Neural cell (in vitro differentiated cells): ENCODE data around the gene TSPAN31. TPM values are rescaled to one million over a fixed set of nuclear protein-coding genes. Genes with fewer than 3 reads are reported as not detected.

Experiments used
- H2AFZ ChIP-seq: fragments of 200-600, 300-800 bp; sonication (generic), shearing (Covaris generic); 2 replicates; pipeline ENCODE4 v1.6.0; 2014; ENCODE audit warnings: low read depth, mild to moderate bottlenecking, antibody characterized with exemption, low read length, moderate library complexity
- H3F3A ChIP-seq: fragments of 200-600 bp; shearing (Covaris generic); 2 replicates; pipeline ENCODE4 v1.6.1; 2016; ENCODE audit warnings: mild to moderate bottlenecking, moderate library complexity, mixed read lengths, antibody characterized with exemption, low read length; ENCODE audit not compliant: insufficient read depth, poor library complexity, severe bottlenecking
- H3K27ac ChIP-seq: fragments of 200-600, 300-800 bp; sonication (generic), shearing (Covaris generic); 2 replicates; pipeline ENCODE4 v1.5.1; 2014; ENCODE audit warnings: mild to moderate bottlenecking, low read length, moderate library complexity
- H3K27me3 ChIP-seq: fragments of 300-800, 200-600 bp; sonication (generic), shearing (Covaris generic); 2 replicates; pipeline ENCODE4 v1.6.0; 2014; ENCODE audit warnings: mild to moderate bottlenecking, low read depth, low read length, moderate library complexity; ENCODE audit not compliant: insufficient read depth
- H3K36me3 ChIP-seq: fragments of 300-800, 200-600 bp; sonication (generic), shearing (Covaris generic); 2 replicates; pipeline ENCODE4 v1.5.1; 2014; ENCODE audit warnings: mild to moderate bottlenecking, antibody characterized with exemption, low read length, moderate library complexity; ENCODE audit not compliant: insufficient read depth
- H3K4me2 ChIP-seq: fragments of 300-800, 200-600 bp; sonication (generic), shearing (Covaris generic); 2 replicates; pipeline ENCODE4 v1.6.0; 2014; ENCODE audit warnings: mild to moderate bottlenecking, low read length
- H3K4me3 ChIP-seq: fragments of 300-800, 200-600 bp; sonication (generic), shearing (Covaris generic); 2 replicates; pipeline ENCODE4 v1.5.1; 2014; ENCODE audit warnings: mild to moderate bottlenecking, low read length, moderate library complexity
- H3K79me2 ChIP-seq: fragments of 200-600 bp; shearing (Covaris generic); replicated peaks from 2 replicates; pipeline ENCODE4 v1.6.0; 2014; ENCODE audit warnings: mild to moderate bottlenecking, low read length, moderate library complexity; ENCODE audit not compliant: insufficient read depth
- H3K9ac ChIP-seq: fragments of 300-800, 200-600 bp; sonication (generic), shearing (Covaris generic); 2 replicates; pipeline ENCODE4 v1.6.1; 2016; ENCODE audit warnings: mild to moderate bottlenecking, low read length, mixed read lengths
- H3K9me2 ChIP-seq: fragments of 200-600 bp; shearing (Covaris generic); 2 replicates; pipeline ENCODE4 v1.6.1; 2016; ENCODE audit warnings: mild to moderate bottlenecking, low read length, mixed read lengths; ENCODE audit not compliant: insufficient read depth
- H3K9me3 ChIP-seq: fragments of 200-600, 300-800 bp; sonication (generic), shearing (Covaris generic); 2 replicates; pipeline ENCODE4 v1.6.1; 2016; ENCODE audit warnings: mild to moderate bottlenecking, mixed run types, low read length, moderate library complexity, mixed read lengths
- H4K20me1 ChIP-seq: fragments of 200-600 bp; shearing (Covaris generic); 2 replicates; pipeline ENCODE4 v1.6.1; 2016; ENCODE audit warnings: mild to moderate bottlenecking, mixed run types; ENCODE audit not compliant: insufficient read depth
- CTCF ChIP-seq: fragments of 450-650 bp; IDR thresholded peaks from 2 replicates; pipeline ENCODE4 v1.5.1; 2014; ENCODE audit warnings: antibody characterized with exemption, mild to moderate bottlenecking, moderate library complexity; ENCODE audit not compliant: poor library complexity, severe bottlenecking
- EP300 ChIP-seq: fragments of 450-650 bp; conservative IDR thresholded peaks from 2 replicates; pipeline ENCODE4 v1.6.1; 2014; ENCODE audit warnings: antibody characterized with exemption, mild to moderate bottlenecking, moderate library complexity; ENCODE audit not compliant: poor library complexity, severe bottlenecking
- EZH2 ChIP-seq: fragments of 200-600, 300-800 bp; shearing (Covaris generic), sonication (generic); IDR thresholded peaks from 2 replicates; pipeline ENCODE4 v1.6.1; 2014; ENCODE audit warnings: antibody characterized with exemption, low read length, borderline replicate concordance, mild to moderate bottlenecking; ENCODE audit not compliant: insufficient read depth, poor library complexity, severe bottlenecking
- MXI1 ChIP-seq: fragments of 450-650 bp; conservative IDR thresholded peaks from 2 replicates; pipeline ENCODE4 v1.6.1; 2014; ENCODE audit warnings: antibody characterized with exemption, mild to moderate bottlenecking; ENCODE audit not compliant: poor library complexity, severe bottlenecking
- POLR2AphosphoS5 ChIP-seq: IDR thresholded peaks from 2 replicates; pipeline ENCODE4 v1.6.1; 2012
- RAD21 ChIP-seq: fragments of 450-650 bp; conservative IDR thresholded peaks from 2 replicates; pipeline ENCODE4 v1.6.1; 2014; ENCODE audit warnings: antibody characterized with exemption, mild to moderate bottlenecking, moderate library complexity
- SMC3 ChIP-seq: fragments of 450-650 bp; conservative IDR thresholded peaks from 2 replicates; pipeline ENCODE4 v1.6.1; 2014; ENCODE audit warnings: antibody characterized with exemption, mild to moderate bottlenecking, moderate library complexity; ENCODE audit not compliant: poor library complexity
- TAF1 ChIP-seq: IDR thresholded peaks from 2 replicates; pipeline ENCODE4 v1.6.1; 2012; ENCODE audit warnings: low read depth
- polyA plus RNA-seq: library from polyadenylated mRNA; depleted of rRNA; stranded (reverse); fragments of >200 nt; gene quantifications from 2 replicates; pipeline ENCODE4 v1.2.3, GENCODE V29; 2014
- TF ChIP-seq, protein P1 (sequence below): IDR thresholded peaks from 2 replicates; pipeline ENCODE4 v1.6.1; 2012; ENCODE audit warnings: borderline replicate concordance

The TSPAN31 gene
- polyA plus RNA-seq, 1 donor from 2014 or later = 85.3 TPM

DNA sequence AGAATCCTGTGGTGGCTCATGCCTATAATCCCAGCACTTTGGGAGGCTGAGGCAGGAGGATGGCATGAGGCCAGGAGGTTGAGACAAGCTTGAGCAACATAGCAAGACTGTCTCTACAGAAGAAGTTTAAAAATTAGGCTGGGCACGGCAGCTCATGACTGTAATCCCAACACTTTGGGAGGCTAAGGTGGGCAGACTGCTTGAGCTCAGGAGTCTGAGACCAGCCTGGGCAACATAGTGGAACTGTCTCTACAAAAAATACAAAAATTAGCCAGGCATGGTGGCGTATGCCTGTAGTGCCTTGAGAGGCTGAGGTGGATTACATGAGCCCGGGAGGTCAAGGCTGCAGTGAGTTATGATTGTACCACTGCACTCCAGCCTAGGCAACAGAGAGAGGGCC is 23.0 kb downstream of the TSPAN31 start:
- Histone ChIP-seq H3K9me3 (no peaks in the 10 kb centered on the region), H3K9me2 (no peaks in the 10 kb centered on the region), H3K36me3 (no peaks in the 10 kb centered on the region), H3K79me2 (no peaks in the 10 kb centered on the region), H3K4me3 (no peak overlapping the region), H3K27ac (no peak overlapping the region), H3K27me3 (peaks cover 49% of the 10 kb centered on the region), H4K20me1 (no peaks in the 10 kb centered on the region), H2AFZ (no peak overlapping the region), H3K4me2 (no peak overlapping the region), H3F3A (no peaks in the 10 kb centered on the region), H3K9ac (no peak overlapping the region)
- TF ChIP-seq RAD21 = no peak
- TF ChIP-seq TAF1 = no peak
- no peak for TF ChIP-seq EP300
- no peak for TF ChIP-seq CTCF
- TF ChIP-seq MXI1 = no peak
- no peak for TF ChIP-seq SMC3
- TF ChIP-seq POLR2AphosphoS5 = no peak
- TF ChIP-seq EZH2 = no peak
- TF ChIP-seq, protein P1, sequence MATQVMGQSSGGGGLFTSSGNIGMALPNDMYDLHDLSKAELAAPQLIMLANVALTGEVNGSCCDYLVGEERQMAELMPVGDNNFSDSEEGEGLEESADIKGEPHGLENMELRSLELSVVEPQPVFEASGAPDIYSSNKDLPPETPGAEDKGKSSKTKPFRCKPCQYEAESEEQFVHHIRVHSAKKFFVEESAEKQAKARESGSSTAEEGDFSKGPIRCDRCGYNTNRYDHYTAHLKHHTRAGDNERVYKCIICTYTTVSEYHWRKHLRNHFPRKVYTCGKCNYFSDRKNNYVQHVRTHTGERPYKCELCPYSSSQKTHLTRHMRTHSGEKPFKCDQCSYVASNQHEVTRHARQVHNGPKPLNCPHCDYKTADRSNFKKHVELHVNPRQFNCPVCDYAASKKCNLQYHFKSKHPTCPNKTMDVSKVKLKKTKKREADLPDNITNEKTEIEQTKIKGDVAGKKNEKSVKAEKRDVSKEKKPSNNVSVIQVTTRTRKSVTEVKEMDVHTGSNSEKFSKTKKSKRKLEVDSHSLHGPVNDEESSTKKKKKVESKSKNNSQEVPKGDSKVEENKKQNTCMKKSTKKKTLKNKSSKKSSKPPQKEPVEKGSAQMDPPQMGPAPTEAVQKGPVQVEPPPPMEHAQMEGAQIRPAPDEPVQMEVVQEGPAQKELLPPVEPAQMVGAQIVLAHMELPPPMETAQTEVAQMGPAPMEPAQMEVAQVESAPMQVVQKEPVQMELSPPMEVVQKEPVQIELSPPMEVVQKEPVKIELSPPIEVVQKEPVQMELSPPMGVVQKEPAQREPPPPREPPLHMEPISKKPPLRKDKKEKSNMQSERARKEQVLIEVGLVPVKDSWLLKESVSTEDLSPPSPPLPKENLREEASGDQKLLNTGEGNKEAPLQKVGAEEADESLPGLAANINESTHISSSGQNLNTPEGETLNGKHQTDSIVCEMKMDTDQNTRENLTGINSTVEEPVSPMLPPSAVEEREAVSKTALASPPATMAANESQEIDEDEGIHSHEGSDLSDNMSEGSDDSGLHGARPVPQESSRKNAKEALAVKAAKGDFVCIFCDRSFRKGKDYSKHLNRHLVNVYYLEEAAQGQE = no peak

DNA sequence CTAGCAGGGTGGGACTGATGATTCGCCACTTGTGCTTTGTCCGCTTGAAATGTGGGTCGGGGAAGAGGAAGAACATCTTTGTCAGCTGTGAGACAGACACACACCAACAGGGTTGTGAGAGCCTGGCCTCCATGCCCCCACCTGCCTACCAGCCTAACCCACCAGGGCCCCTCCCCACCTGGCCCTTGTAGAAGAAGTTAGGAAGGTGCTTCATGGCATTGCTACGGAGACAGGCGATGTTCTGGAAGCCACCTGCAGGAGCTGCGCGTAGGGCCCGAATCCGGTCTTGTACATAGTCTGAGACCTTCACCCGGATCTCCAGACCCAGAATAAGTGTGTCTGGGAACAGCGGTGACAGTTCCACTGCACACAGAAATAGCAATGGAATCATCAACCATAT is 24.8 kb downstream of the TSPAN31 start:
- no peaks in the 10 kb centered on the region for H3K79me2 ChIP-seq
- peaks cover 32% of the 10 kb centered on the region for H3K27me3 ChIP-seq

More for the DNA sequence above, 24.8 kb downstream of the TSPAN31 start:
- Histone ChIP-seq H3K36me3 (no peaks in the 10 kb centered on the region), H4K20me1 (no peaks in the 10 kb centered on the region), H3K4me2 (no peak overlapping the region), H3K27ac (no peak overlapping the region), H3K4me3 (no peak overlapping the region), H2AFZ (no peak overlapping the region), H3K9me2 (no peaks in the 10 kb centered on the region), H3F3A (no peaks in the 10 kb centered on the region), H3K9me3 (no peaks in the 10 kb centered on the region), H3K9ac (no peak overlapping the region)
- TF ChIP-seq EZH2 = no peak
- TF ChIP-seq, protein P1 = no peak
